Calu3 (cell line): ENCODE data around the gene CCNF. TPM values are rescaled to one million over a fixed set of nuclear protein-coding genes. Genes with fewer than 3 reads are reported as not detected.
"Not testable (repeated sequence)": the region's sequence is repeated elsewhere in the genome, so short reads cannot be mapped to it uniquely, and the experiment has no call there.

Experiments
- BruUV-seq: library from RNA; stranded (reverse); fragments of 400-500 nt; replicated peaks from 2 replicates; lab custom pipeline; 2021; lab: Mats Ljungman, UMichigan
- CTCF ChIA-PET: fragments of 300-600 bp; sonication (Branson Sonifier 250); formaldehyde crosslinking; loops from one replicate; lab custom pipeline; 2022; ENCODE audit warnings: antibody characterized with exemption; lab: Charles Lee
- DNase-seq: peaks from one replicate; pipeline ENCODE4 v3.0.0; 2022
- H3K27ac Mint-ChIP-seq: one replicate; pipeline ENCODE4 v1.8.0; 2022; ENCODE audit warnings: mixed read lengths; ENCODE audit not compliant: unreplicated experiment
- H3K27me3 Mint-ChIP-seq: one replicate; pipeline ENCODE4 v1.8.0; 2022; ENCODE audit warnings: mixed read lengths; ENCODE audit not compliant: unreplicated experiment
- H3K36me3 Mint-ChIP-seq: one replicate; pipeline ENCODE4 v1.8.0; 2022; ENCODE audit warnings: mild to moderate bottlenecking, moderate library complexity, mixed read lengths; ENCODE audit not compliant: insufficient read depth, unreplicated experiment
- H3K4me1 Mint-ChIP-seq: one replicate; pipeline ENCODE4 v1.8.0; 2022; ENCODE audit warnings: mild to moderate bottlenecking, low read depth, mixed read lengths; ENCODE audit not compliant: unreplicated experiment
- H3K4me3 Mint-ChIP-seq: one replicate; pipeline ENCODE4 v1.8.0; 2022; ENCODE audit warnings: mild to moderate bottlenecking, low read depth, moderate library complexity, mixed read lengths; ENCODE audit not compliant: unreplicated experiment
- H3K9me3 Mint-ChIP-seq: one replicate; pipeline ENCODE4 v1.8.0; 2022; ENCODE audit warnings: low read depth, mixed read lengths; ENCODE audit not compliant: unreplicated experiment
- intact Hi-C: fragments of 100-400 bp; cut with micrococcal nuclease; formaldehyde crosslinking; loops from one replicate; pipeline ENCODE4 v1.10.0; 2022; ENCODE audit not compliant: unreplicated experiment
- total RNA-seq: library from RNA; stranded (reverse); gene quantifications from 2 replicates; pipeline ENCODE4 v1.2.3, GENCODE V29; 2022
- TF ChIP-seq, protein P1 (sequence below): fragments of 200-600 bp; IDR thresholded peaks from one replicate; pipeline ENCODE4 v1.8.0; 2022; ENCODE audit warnings: antibody characterized with exemption; ENCODE audit not compliant: unreplicated experiment

The CCNF gene
- total RNA-seq, 1 experiment from 2014 or later = 54.5 TPM

DNA sequence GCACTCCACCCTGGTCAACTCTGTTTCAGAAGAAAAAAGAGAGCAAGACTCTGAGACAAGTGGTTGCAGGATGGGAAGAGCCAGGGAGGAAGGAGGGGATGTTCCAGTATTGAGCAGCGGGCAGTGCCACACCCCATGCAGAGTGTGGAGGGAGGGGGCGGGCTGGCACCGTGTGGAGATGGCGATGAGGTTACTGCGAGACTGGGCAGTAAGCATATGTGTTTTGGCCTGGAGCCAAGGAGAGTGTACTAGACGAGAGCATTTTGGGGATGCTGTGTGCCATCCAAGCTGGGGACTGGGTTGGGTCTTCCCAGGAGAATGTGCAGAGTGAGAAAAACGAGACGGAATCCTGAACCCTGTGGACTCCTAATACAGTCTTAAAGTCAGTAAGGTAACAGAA is 49.0 kb downstream of the CCNF start:
- peaks cover 33% of the 10 kb centered on the region for H3K36me3 Mint-ChIP-seq
- no peak for DNase-seq
- no peak overlapping the region for H3K27ac Mint-ChIP-seq
- H3K4me1 Mint-ChIP-seq = peaks cover 23% of the 10 kb centered on the region
- no peak overlapping the region for H3K4me3 Mint-ChIP-seq
- CTCF ChIA-PET = no interaction called here
- TF ChIP-seq, protein P1, sequence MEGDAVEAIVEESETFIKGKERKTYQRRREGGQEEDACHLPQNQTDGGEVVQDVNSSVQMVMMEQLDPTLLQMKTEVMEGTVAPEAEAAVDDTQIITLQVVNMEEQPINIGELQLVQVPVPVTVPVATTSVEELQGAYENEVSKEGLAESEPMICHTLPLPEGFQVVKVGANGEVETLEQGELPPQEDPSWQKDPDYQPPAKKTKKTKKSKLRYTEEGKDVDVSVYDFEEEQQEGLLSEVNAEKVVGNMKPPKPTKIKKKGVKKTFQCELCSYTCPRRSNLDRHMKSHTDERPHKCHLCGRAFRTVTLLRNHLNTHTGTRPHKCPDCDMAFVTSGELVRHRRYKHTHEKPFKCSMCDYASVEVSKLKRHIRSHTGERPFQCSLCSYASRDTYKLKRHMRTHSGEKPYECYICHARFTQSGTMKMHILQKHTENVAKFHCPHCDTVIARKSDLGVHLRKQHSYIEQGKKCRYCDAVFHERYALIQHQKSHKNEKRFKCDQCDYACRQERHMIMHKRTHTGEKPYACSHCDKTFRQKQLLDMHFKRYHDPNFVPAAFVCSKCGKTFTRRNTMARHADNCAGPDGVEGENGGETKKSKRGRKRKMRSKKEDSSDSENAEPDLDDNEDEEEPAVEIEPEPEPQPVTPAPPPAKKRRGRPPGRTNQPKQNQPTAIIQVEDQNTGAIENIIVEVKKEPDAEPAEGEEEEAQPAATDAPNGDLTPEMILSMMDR = no peak
- BruUV-seq = no TSS peak
- intact Hi-C loops = no loop called here
- H3K9me3 Mint-ChIP-seq = no peaks in the 10 kb centered on the region
- peaks cover 5% of the 10 kb centered on the region for H3K27me3 Mint-ChIP-seq

DNA sequence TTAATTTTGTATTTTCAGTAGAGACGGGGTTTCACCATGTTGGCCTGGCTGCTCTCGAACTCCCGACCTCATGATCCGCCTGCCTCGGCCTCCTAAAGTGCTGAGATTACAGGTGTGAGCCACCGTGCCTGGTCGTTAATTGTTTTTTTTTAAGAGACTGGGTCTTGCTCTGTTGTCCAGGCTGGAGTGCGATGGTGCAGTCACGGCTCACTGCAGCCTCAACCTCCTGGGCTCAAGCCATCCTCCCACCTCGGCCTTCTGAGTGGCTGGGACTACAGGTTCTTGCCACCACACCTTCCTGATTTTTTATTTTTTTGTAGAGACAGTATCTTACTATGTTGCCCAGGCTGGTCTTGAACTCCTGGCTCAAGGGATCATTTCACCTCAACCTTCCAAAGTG is 50.7 kb downstream of the CCNF start:
- DNase-seq, intact Hi-C loops, CTCF ChIA-PET, BruUV-seq, H3K27me3 Mint-ChIP-seq, H3K4me3 Mint-ChIP-seq, H3K27ac Mint-ChIP-seq, H3K9me3 Mint-ChIP-seq: not testable (repeated sequence)
- Mint-ChIP-seq H3K4me1 (peaks cover 20% of the 10 kb centered on the region), H3K36me3 (peaks cover 17% of the 10 kb centered on the region)

DNA sequence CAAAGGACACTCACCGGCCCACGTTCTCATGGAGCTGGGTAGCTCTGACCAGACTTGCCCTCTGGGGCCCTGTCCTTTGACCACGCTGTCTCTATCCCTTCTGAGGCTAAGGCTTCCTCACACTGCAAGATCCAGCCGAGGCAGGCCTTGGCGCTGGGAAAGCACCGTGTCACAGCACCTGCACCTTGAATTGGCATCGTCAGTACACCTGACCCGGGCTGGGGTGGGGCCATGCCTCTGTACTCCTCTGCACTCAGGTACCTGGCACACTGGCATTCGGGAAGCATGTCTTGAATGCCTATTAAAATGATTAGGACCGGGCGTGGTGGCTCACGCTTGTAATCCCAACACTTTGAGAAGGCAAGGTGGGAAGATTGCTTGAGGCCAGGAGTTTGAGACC is 51.7 kb downstream of the CCNF start:
- peaks cover 18% of the 10 kb centered on the region for H3K4me1 Mint-ChIP-seq
- no peaks in the 10 kb centered on the region for H3K27me3 Mint-ChIP-seq
- BruUV-seq = no TSS peak
- CTCF ChIA-PET = no interaction called here
- TF ChIP-seq, protein P1 = no peak
- H3K36me3 Mint-ChIP-seq = peaks cover 11% of the 10 kb centered on the region
- no peak overlapping the region for H3K27ac Mint-ChIP-seq
- intact Hi-C loops = no loop called here
- no peak overlapping the region for H3K4me3 Mint-ChIP-seq
- no peaks in the 10 kb centered on the region for H3K9me3 Mint-ChIP-seq
- DNase-seq = no peak

DNA sequence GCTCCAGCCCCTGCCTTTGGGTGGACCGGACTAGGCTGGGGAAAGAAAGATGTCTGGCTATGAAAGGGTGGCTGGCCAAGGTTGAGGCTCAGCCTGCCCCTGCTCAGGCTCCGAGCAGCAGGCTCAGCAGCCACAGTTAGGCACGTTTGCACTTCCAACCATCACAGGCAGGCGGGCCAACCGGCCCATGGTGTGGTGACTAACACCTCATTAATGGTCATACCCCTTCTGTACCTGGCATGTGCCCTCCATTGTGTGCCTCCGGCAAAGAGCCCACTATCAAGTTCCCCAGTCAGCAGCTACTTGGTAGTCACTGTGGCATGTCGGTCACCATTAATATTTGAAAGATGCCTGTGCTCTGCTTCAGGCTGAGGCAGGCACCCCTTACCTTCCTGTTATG is 52.4 kb downstream of the CCNF start:
- intact Hi-C loops = no loop called here
- Mint-ChIP-seq H3K9me3 (no peaks in the 10 kb centered on the region), H3K36me3 (peaks cover 8% of the 10 kb centered on the region), H3K27ac (no peak overlapping the region), H3K27me3 (no peaks in the 10 kb centered on the region), H3K4me1 (peaks cover 12% of the 10 kb centered on the region), H3K4me3 (no peak overlapping the region)
- BruUV-seq = no TSS peak
- DNase-seq = no peak
- TF ChIP-seq, protein P1 = no peak
- CTCF ChIA-PET = no interaction called here

DNA sequence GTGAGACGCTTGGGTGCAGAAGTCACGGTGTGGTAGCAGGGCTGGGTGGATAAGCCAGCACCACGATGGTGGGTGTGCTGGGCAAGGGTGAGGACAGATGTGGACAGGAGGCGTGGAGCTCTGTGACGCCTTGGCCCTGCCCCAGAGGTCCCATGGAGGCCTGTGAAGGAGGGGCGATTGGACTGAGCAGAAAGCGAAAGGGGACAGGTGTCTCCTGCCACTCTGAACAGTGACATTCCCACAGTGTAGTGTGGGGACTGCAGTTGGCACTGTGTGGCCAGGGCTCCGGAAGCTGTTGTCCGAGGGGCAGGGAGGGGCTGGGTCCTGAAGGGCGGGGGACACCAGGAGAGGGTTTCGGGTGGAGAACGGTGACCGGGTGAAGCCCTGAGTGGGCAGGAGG is 53.0 kb downstream of the CCNF start:
- Mint-ChIP-seq H3K27ac (no peak overlapping the region), H3K4me3 (no peak overlapping the region), H3K9me3 (no peaks in the 10 kb centered on the region), H3K4me1 (peaks cover 15% of the 10 kb centered on the region), H3K27me3 (no peaks in the 10 kb centered on the region), H3K36me3 (peaks cover 12% of the 10 kb centered on the region)
- intact Hi-C loops = no loop called here
- CTCF ChIA-PET = no interaction called here
- BruUV-seq = no TSS peak
- no peak for DNase-seq
- TF ChIP-seq, protein P1 = no peak
